Bronchial epithelial cell (primary cell): ENCODE measurements around the gene NXN. TPM values are rescaled to one million over a fixed set of nuclear protein-coding genes. Genes with fewer than 3 reads are reported as not detected.
"Not testable (repeated sequence)": the region's sequence is repeated elsewhere in the genome, so short reads cannot be mapped to it uniquely, and the experiment has no call there.

Experiments
- DNase-seq: peaks from one replicate; pipeline ENCODE4 v3.0.0-alpha.2; 2010; ENCODE audit warnings: low read depth
- FAIRE-seq: peaks from 2 replicates; lab custom pipeline; 2011; peaks lifted over from hg19 to GRCh38; lab: Jason Lieb, UNC
- H3K27me3 ChIP-seq: 2 replicates; pipeline ENCODE4 v1.5.1; 2011; ENCODE audit warnings: low read length; ENCODE audit not compliant: control insufficient read depth, insufficient read depth
- H3K36me3 ChIP-seq: 2 replicates; pipeline ENCODE4 v1.5.1; 2011; ENCODE audit warnings: low read length; ENCODE audit not compliant: control insufficient read depth, insufficient read depth
- H3K4me3 ChIP-seq: 2 replicates; pipeline ENCODE4 v1.5.1; 2011; ENCODE audit warnings: mild to moderate bottlenecking, low read depth, low read length, control low read depth
- CTCF ChIP-seq: IDR thresholded peaks from 2 replicates; pipeline ENCODE4 v1.5.1; 2011; ENCODE audit warnings: mild to moderate bottlenecking, moderate library complexity, low read length, control low read depth, inconsistent platforms; ENCODE audit not compliant: insufficient read depth, severe bottlenecking
- total RNA-seq: library from RNA; depleted of rRNA; stranded (reverse); fragments of >200 nt; gene quantifications from 2 replicates; pipeline ENCODE4 v1.2.1, GENCODE V29; 2014

NXN gene
- total RNA-seq, 1 donor from 2014 or later, result 70.3 TPM

- TF ChIP-seq CTCF, result no peak
- Histone ChIP-seq H3K27me3 (no peaks in the 10 kb centered on the region), H3K4me3 (no peak overlapping the region), H3K36me3 (peaks cover 31% of the 10 kb centered on the region)
- FAIRE-seq, result no peak
- DNase-seq, result no peak
Observed at GRCh38 chr17:1001640-1002411, 22.2 kb upstream of the NXN start.

GRCh38 chr17:1000597-1001461, 21.3 kb upstream of the NXN start:
- H3K27me3 ChIP-seq, result no peaks in the 10 kb centered on the region
- TF ChIP-seq CTCF, result no peak
- no peak overlapping the region for H3K4me3 ChIP-seq
- FAIRE-seq, result no peak
- DNase-seq, result no peak
- peaks cover 28% of the 10 kb centered on the region for H3K36me3 ChIP-seq

GRCh38 chr17:998111-998510, 18.5 kb upstream of the NXN start:
- no peaks in the 10 kb centered on the region for H3K27me3 ChIP-seq
- FAIRE-seq, result no peak
- no peak for DNase-seq
- peak overlapping the region; percentile 99 for H3K4me3 ChIP-seq
- H3K36me3 ChIP-seq, result peaks cover 17% of the 10 kb centered on the region
- TF ChIP-seq CTCF, result no peak

- peak; percentile 86 for DNase-seq
- Histone ChIP-seq H3K27me3 (no peaks in the 10 kb centered on the region), H3K4me3 (peak within 1 kb of the TSS; percentile 99), H3K36me3 (peaks cover 10% of the 10 kb centered on the region)
- no peak for FAIRE-seq
- peak; percentile 95 for TF ChIP-seq CTCF
Observed at GRCh38 chr17:996554-997344, 17.2 kb upstream of the NXN start, which contains the start of gene TIMM22. TSS of gene TIMM22 (plus strand) at chr17:997129. CDS start at chr17:997143, 14 bp downstream.

GRCh38 chr17:995324-995723, 15.7 kb upstream of the NXN start:
- not testable (repeated sequence) for DNase-seq, H3K36me3 ChIP-seq, H3K4me3 ChIP-seq, H3K27me3 ChIP-seq, FAIRE-seq

GRCh38 chr17:992933-993332, 13.4 kb upstream of the NXN start:
- FAIRE-seq (no peak), DNase-seq (no peak)
- TF ChIP-seq CTCF, result no peak
- H3K27me3 ChIP-seq, result no peaks in the 10 kb centered on the region
- H3K4me3 ChIP-seq, result no peak overlapping the region
- H3K36me3 ChIP-seq, result no peaks in the 10 kb centered on the region
